PC-9 (cell line): ENCODE results near the gene EEF1A1. TPM values are rescaled to one million over a fixed set of nuclear protein-coding genes. Genes with fewer than 3 reads are reported as not detected.

Source experiments
- BruUV-seq: library from RNA; stranded (reverse); fragments of 400-500 nt; replicated peaks from 2 replicates; lab custom pipeline; 2021; lab: Mats Ljungman, UMichigan
- CTCF ChIA-PET: fragments of 300-600 bp; sonication (Branson Sonifier 250); formaldehyde crosslinking; loops from one replicate; lab custom pipeline; 2022; ENCODE audit warnings: antibody characterized with exemption; lab: Charles Lee
- POLR2A ChIA-PET: fragments of 300-600 bp; sonication (Branson Sonifier 250); formaldehyde crosslinking; loops from one replicate; lab custom pipeline; 2022; ENCODE audit warnings: antibody characterized with exemption; ENCODE audit not compliant: unreplicated experiment; lab: Charles Lee
- DNase-seq, 2 experiments: peaks; one replicate each; pipeline versions ENCODE4 v3.0.0 to v3.0.0-alpha.2; 2015 to 2022; ENCODE audit warnings: mixed read lengths in 1 of 2
- H2AFZ ChIP-seq: fragments of 200-600 bp; sonication (generic); 2 replicates; pipeline ENCODE4 v1.8.1; 2017; ENCODE audit warnings: antibody characterized with exemption
- H3F3A ChIP-seq: fragments of 200-600 bp; sonication (generic); 2 replicates; pipeline ENCODE4 v1.8.1; 2017; ENCODE audit warnings: antibody characterized with exemption, mild to moderate bottlenecking, low read depth; ENCODE audit not compliant: insufficient read depth
- H3K27ac ChIP-seq: fragments of 200-600 bp; sonication (generic); 2 replicates; pipeline ENCODE4 v1.6.1; 2016; ENCODE audit warnings: mixed run types
- H3K27me3 ChIP-seq: fragments of 200-600 bp; sonication (generic); 2 replicates; pipeline ENCODE4 v1.6.1; 2016; ENCODE audit warnings: low read depth, mixed run types; ENCODE audit not compliant: insufficient read depth
- H3K36me3 ChIP-seq: fragments of 200-600 bp; sonication (generic); 2 replicates; pipeline ENCODE4 v1.6.1; 2016; ENCODE audit warnings: low read depth, mixed run types
- H3K4me1 ChIP-seq: fragments of 200-600 bp; sonication (generic); replicated peaks from 2 replicates; pipeline ENCODE4 v1.6.1; 2016; ENCODE audit warnings: mixed run types; ENCODE audit not compliant: insufficient read depth
- H3K4me2 ChIP-seq: fragments of 200-600 bp; sonication (generic); 2 replicates; pipeline ENCODE4 v1.6.1; 2017; ENCODE audit warnings: mixed run types
- H3K4me3 ChIP-seq: fragments of 200-600 bp; sonication (generic); 2 replicates; pipeline ENCODE4 v1.6.1; 2016; ENCODE audit warnings: mixed run types
- H3K79me2 ChIP-seq: fragments of 200-600 bp; sonication (generic); 2 replicates; pipeline ENCODE4 v1.6.1; 2017; ENCODE audit warnings: low read depth, mixed run types
- H3K9me2 ChIP-seq: fragments of 200-600 bp; sonication (generic); 2 replicates; pipeline ENCODE4 v1.8.1; 2017; ENCODE audit warnings: mild to moderate bottlenecking; ENCODE audit not compliant: insufficient read depth
- H3K9me3 ChIP-seq: fragments of 200-600 bp; sonication (generic); 2 replicates; pipeline ENCODE4 v1.8.1; 2016; ENCODE audit warnings: low read depth; ENCODE audit not compliant: insufficient read depth
- H4K20me1 ChIP-seq: fragments of 200-600 bp; sonication (generic); 2 replicates; pipeline ENCODE4 v1.8.1; 2017; ENCODE audit not compliant: insufficient read depth
- CTCF ChIP-seq: fragments of 200-600 bp; sonication (generic); conservative IDR thresholded peaks from 2 replicates; pipeline ENCODE4 v1.6.1; 2017; ENCODE audit warnings: mixed run types, antibody characterized with exemption, mild to moderate bottlenecking, moderate library complexity
- EZH2 ChIP-seq: fragments of 200-600 bp; sonication (generic); IDR thresholded peaks from 2 replicates; pipeline ENCODE4 v1.8.0; 2017; ENCODE audit warnings: antibody characterized with exemption, low read depth
- intact Hi-C: fragments of 100-400 bp; cut with micrococcal nuclease; formaldehyde crosslinking; loops from one replicate; pipeline ENCODE4 v1.10.0; 2022; ENCODE audit not compliant: unreplicated experiment
- total RNA-seq: library from RNA; stranded (reverse); gene quantifications from 2 replicates; pipeline ENCODE4 v1.2.3, GENCODE V29; 2021

The EEF1A1 gene
- total RNA-seq, 1 experiment from 2014 or later, result 10,581 TPM

GRCh38 chr6:73514746-73515110, 6.1 kb downstream of the EEF1A1 start:
- intact Hi-C loops, result loop anchor here (1.0 kb wide), 3 partner anchors 96 to 219 kb away; partner anchors contain the start of gene SLC17A5
- no TSS peak for BruUV-seq
- Histone ChIP-seq H3K9me2 (no peaks in the 10 kb centered on the region), H3F3A (peaks cover 76% of the 10 kb centered on the region), H3K9me3 (no peaks in the 10 kb centered on the region), H3K4me3 (no peak overlapping the region), H3K27ac (peak overlapping the region; percentile 76), H3K4me2 (no peak overlapping the region), H3K4me1 (peaks cover 15% of the 10 kb centered on the region; the same call in 1 of the 2 replicates), H2AFZ (no peak overlapping the region), H4K20me1 (peaks cover 61% of the 10 kb centered on the region), H3K36me3 (peaks cover 26% of the 10 kb centered on the region), H3K27me3 (no peaks in the 10 kb centered on the region), H3K79me2 (peaks cover 33% of the 10 kb centered on the region)
- ChIA-PET CTCF (interaction anchor here (1.1 to 1.5 kb wide), 2 partner anchors 98 to 133 kb away, joined by 3 to 4 read pairs; no protein-coding TSS in a partner anchor), POLR2A (interaction anchor here (0.7 to 1.5 kb wide), 4 partner anchors 92 to 218 kb away, joined by 3 to 29 read pairs (median 16); no protein-coding TSS in a partner anchor)
- no peak for TF ChIP-seq EZH2
- TF ChIP-seq CTCF, result no peak
- peak in 1 of 2 experiments; percentile 42 for DNase-seq

DNA sequence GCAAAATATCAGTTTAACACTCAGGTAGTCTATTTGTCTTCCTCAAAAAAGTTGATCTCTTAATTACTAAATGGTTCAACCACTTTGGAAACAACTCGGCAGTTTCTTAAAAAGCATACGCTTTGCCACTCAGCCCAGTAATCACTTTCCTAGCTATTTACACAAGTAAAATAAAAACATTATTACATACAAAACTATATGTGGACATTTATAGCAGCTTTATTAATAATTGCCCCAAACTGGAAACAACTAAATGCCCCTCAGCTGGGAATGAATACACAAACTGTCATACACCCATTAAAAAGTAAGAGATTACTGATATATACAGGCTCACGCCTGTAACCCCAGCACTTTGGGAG, 7.4 kb downstream of the EEF1A1 start:
- intact Hi-C loops, result no loop called here

DNA sequence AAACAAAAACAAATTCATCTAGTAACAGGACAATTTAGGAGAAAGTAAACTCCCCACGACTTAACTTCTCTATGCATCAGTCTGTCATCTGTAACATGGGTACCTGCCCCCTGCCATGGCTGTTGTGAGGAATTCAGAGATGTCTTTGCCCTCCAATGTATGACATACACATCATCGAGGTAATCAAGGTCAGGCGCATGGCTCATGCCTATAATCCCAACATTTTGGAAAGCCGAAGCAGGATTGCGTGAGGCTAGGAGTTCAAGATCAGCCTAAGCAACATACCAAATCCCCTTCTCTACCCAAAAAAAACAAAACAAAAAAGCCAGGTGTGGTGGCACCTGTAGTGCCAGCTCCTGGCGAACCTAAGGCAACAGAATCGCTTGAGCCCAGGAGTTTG, 9.0 kb downstream of the EEF1A1 start:
- DNase-seq, result peak in 1 of 2 experiments; percentile 41
- Histone ChIP-seq H3K36me3 (peaks cover 13% of the 10 kb centered on the region), H3K79me2 (peaks cover 6% of the 10 kb centered on the region), H3K4me1 (peaks cover 9% of the 10 kb centered on the region; the same call in 1 of the 2 replicates), H4K20me1 (peaks cover 32% of the 10 kb centered on the region), H3K27ac (no peak overlapping the region), H3K4me3 (no peak overlapping the region), H3K27me3 (no peaks in the 10 kb centered on the region), H3K9me2 (no peaks in the 10 kb centered on the region), H3K9me3 (no peaks in the 10 kb centered on the region), H3K4me2 (no peak overlapping the region), H2AFZ (no peak overlapping the region), H3F3A (peaks cover 57% of the 10 kb centered on the region)
- BruUV-seq, result no TSS peak
- ChIA-PET CTCF (interaction anchor here (0.5 kb wide), 1 partner anchor 104 kb away, joined by 6 read pairs; no protein-coding TSS in a partner anchor), POLR2A (interaction anchor here (0.6 kb wide), 1 partner anchor 136 kb away, joined by 3 read pairs; no protein-coding TSS in a partner anchor)
- intact Hi-C loops, result no loop called here
- TF ChIP-seq CTCF (no peak), EZH2 (no peak)

More for the DNA sequence above, 7.4 kb downstream of the EEF1A1 start:
- no peak overlapping the region for H3K4me2 ChIP-seq
- ChIA-PET POLR2A (interaction anchor here (0.6 to 1.5 kb wide), 11 partner anchors 10 to 139 kb away, joined by 3 to 13 read pairs (median 3); no protein-coding TSS in a partner anchor), CTCF (interaction anchor here (0.6 to 1.4 kb wide), 5 partner anchors 66 to 196 kb away, joined by 3 to 20 read pairs (median 4); no protein-coding TSS in a partner anchor)
- H3K27me3 ChIP-seq, result no peaks in the 10 kb centered on the region
- DNase-seq, result peak in 1 of 2 experiments; percentile 43
- H3K9me3 ChIP-seq, result no peaks in the 10 kb centered on the region
- peaks cover 71% of the 10 kb centered on the region for H3F3A ChIP-seq
- no peak for TF ChIP-seq EZH2
- no peak for TF ChIP-seq CTCF
- peaks cover 19% of the 10 kb centered on the region for H3K36me3 ChIP-seq
- no peaks in the 10 kb centered on the region for H3K9me2 ChIP-seq
- no peak overlapping the region for H2AFZ ChIP-seq
- H4K20me1 ChIP-seq, result peaks cover 49% of the 10 kb centered on the region
- peaks cover 20% of the 10 kb centered on the region for H3K79me2 ChIP-seq
- H3K4me3 ChIP-seq, result no peak overlapping the region
- no TSS peak for BruUV-seq
- peaks cover 15% of the 10 kb centered on the region; the same call in 1 of the 2 replicates for H3K4me1 ChIP-seq
- H3K27ac ChIP-seq, result peak overlapping the region; percentile 2; the same call in 1 of the 2 replicates
